ENCODE data around the gene UGT1A5. TPM values are rescaled to one million over a fixed set of nuclear protein-coding genes. Genes with fewer than 3 reads are reported as not detected.

Gene UGT1A5
- total RNA-seq, 6 experiments from 2014 or later: 1.3 to 10.0 (median 3.8) TPM

DNA sequence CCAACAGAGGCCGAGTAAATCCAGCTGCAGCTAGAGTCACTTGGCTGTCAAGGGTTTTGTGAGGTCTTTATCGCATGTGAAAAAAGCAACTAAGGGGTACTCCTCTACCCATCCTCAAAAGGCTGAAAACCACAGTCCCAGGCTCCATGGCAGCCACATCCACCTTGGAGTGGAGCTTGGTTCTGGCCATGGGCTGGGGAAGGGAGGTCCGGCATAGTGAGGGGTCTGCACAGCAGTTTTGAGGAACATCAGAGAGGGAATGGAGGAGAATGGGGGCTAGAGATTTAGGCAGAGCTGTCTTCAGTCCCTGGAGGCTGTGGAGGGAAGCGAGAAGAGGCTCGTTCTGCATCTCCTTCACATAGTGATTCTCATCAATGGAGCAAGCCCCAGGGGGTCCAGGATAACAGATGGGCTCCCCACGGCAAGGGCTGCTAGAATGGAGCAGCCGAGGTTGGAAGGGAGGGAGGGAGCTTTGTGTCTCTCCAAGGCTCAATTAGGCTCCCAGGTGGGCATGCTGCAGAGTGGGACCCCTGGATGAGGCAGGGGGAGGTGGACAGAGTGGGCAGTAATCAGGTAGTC, 86.5 kb downstream of the UGT1A5 start:
- ATAC-seq: no peak
- DNase-seq: no peak
- no peaks in the 10 kb centered on the region for H3K4me1 ChIP-seq

DNA sequence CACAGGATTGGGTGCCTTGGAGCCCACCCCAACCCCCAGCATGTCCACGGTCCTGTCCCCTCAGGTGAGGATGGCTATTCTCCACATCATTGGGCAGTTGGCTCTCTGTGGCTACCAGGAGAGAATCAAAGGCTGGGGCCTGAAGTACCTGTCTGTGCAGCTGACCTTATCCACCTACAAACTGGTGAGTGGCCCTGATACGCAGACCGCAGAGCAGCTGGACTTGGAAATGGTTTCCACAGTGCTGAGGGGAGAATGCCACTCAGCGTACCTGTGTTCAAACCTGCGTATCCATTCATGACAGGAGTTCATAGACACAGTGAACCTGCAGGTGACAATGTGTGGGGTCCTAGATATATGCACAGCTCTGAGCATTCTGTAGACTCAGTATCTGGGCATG, 87.0 kb downstream of the UGT1A5 start:
- WGBS (ENCODE audit: insufficient coverage, low coverage, low lambda C conversion rate, missing lambda C conversion rate): no CpG with 5 or more reads among the region's 5 CpGs
- ATAC-seq (no peak), DNase-seq (no peak)
- no peak overlapping the region for H3K27ac ChIP-seq
- H3K4me3 ChIP-seq: no peak overlapping the region
- no peaks in the 10 kb centered on the region for H3K27me3 ChIP-seq
- TF ChIP-seq CTCF (IDR thresholded peaks at IDR 0.05): no peak
- no peak for TF ChIP-seq POLR2A (IDR thresholded peaks at IDR 0.05)
- H3K36me3 ChIP-seq: no peaks in the 10 kb centered on the region
- H3K9me3 ChIP-seq: no peaks in the 10 kb centered on the region
- H3K4me1 ChIP-seq: no peaks in the 10 kb centered on the region
- intact Hi-C loops (cut with DNase I): no loop called here

More for the DNA sequence above, 86.5 kb downstream of the UGT1A5 start:
- no peaks in the 10 kb centered on the region for H3K36me3 ChIP-seq
- no peaks in the 10 kb centered on the region for H3K9me3 ChIP-seq
- no peak overlapping the region for H3K4me3 ChIP-seq
- TF ChIP-seq POLR2A (IDR thresholded peaks at IDR 0.05) (no peak), CTCF (IDR thresholded peaks at IDR 0.05) (no peak)
- intact Hi-C loops (cut with DNase I): no loop called here
- H3K27me3 ChIP-seq: no peaks in the 10 kb centered on the region
- H3K27ac ChIP-seq: no peak overlapping the region
- WGBS (ENCODE audit: insufficient coverage, low coverage, low lambda C conversion rate, missing lambda C conversion rate): 57% methylated on average over 6 of the region's 7 CpGs

DNA sequence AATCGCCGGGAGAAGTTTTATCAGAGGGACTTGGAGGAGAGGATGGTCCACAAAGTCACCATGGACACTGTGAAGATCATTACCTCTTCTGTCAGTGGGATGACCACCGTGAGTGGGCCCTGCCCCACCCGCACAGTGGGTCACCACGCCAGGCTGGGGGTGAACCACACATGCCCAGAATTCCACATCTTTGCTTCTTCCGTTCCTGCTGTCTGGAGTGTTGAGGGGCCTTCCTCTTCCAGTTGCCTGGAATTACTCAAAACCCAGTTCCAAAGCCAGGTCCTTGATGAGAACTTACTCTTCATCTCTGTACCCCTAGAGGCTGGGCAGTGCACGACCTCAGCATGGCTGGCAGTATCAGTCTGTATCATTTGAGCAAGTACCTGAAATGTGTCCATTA, 87.5 kb downstream of the UGT1A5 start:
- Histone ChIP-seq H3K9me3 (no peaks in the 10 kb centered on the region), H3K4me1 (no peaks in the 10 kb centered on the region), H3K27me3 (no peaks in the 10 kb centered on the region), H3K4me3 (no peak overlapping the region), H3K27ac (no peak overlapping the region), H3K36me3 (no peaks in the 10 kb centered on the region)
- ATAC-seq (no peak), DNase-seq (no peak)
- TF ChIP-seq POLR2A (IDR thresholded peaks at IDR 0.05): no peak
- TF ChIP-seq CTCF (IDR thresholded peaks at IDR 0.05): no peak
- intact Hi-C loops (cut with DNase I): no loop called here
- 75% methylated on average over 1 of the region's 7 CpGs for WGBS (ENCODE audit: insufficient coverage, low coverage, low lambda C conversion rate, missing lambda C conversion rate)

DNA sequence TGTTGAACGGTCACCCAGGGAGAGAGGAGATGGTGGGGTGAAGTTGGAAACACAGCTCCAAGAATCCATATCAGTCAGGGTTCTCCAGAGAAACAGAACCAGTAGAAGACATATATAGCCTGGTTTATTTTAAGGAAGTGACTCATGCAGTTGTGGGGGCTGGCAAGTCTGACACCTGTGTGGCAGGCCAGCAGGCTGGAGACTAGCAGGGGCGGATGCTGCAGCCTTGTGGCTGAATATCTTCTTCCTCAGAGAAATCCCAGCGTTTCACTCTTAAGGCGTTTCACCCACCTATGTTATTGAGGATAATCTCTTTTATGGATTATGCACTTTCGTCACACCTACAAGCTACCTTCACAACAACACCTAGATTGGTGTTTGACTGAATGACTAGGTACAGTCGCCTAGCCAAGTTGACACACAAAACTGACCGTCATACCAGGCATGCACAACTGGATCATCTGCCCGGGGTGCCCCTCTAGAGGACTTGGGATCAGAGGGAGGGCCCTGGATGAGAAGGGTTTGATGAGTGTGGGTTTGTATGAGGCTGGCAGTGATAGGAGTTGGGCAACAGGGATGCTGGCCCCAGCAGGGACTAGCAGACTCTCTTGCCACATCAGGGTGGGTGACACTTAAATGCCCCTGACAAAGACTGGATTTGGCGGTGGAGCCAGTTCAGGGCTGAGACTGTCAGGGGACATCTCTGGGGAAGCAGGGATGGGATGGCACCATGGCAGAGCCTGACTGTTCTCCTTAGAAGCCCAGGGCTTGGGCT, 88.8 kb downstream of the UGT1A5 start:
- TF ChIP-seq POLR2A (IDR thresholded peaks at IDR 0.05) (no peak), CTCF (IDR thresholded peaks at IDR 0.05) (no peak)
- H3K4me1 ChIP-seq: no peaks in the 10 kb centered on the region
- H3K9me3 ChIP-seq: no peaks in the 10 kb centered on the region
- intact Hi-C loops (cut with DNase I): no loop called here
- DNase-seq: no peak
- no peak overlapping the region for H3K27ac ChIP-seq
- H3K27me3 ChIP-seq: no peaks in the 10 kb centered on the region
- no peaks in the 10 kb centered on the region for H3K36me3 ChIP-seq
- 74% methylated on average over 7 of the region's 9 CpGs for WGBS (ENCODE audit: insufficient coverage, low coverage, low lambda C conversion rate, missing lambda C conversion rate)
- H3K4me3 ChIP-seq: no peak overlapping the region
- ATAC-seq: no peak
